GM19455 (cell line): Measurements from ENCODE around the gene MOB3B.
"Not testable (repeated sequence)": the region's sequence is repeated elsewhere in the genome, so short reads cannot be mapped to it uniquely, and the experiment has no call there.

ENCODE experiments used
- ATAC-seq: cut with Tn5 transposase; IDR thresholded peaks from one replicate; pipeline ENCODE4 v1.9.1; 2021; ENCODE audit not compliant: unreplicated experiment

Gene MOB3B

GRCh38 chr9:27482709-27483108 lies 46.9 kb downstream of the MOB3B start:
- no peak for ATAC-seq

GRCh38 chr9:27478322-27478721 lies 51.3 kb downstream of the MOB3B start:
- no peak for ATAC-seq

- no peak for ATAC-seq
Observed at GRCh38 chr9:27476870-27477515, 52.6 kb downstream of the MOB3B start.

- ATAC-seq: no peak
Observed at GRCh38 chr9:27475057-27475595, 54.5 kb downstream of the MOB3B start.

- ATAC-seq: no peak
Observed at GRCh38 chr9:27474305-27474704, 55.3 kb downstream of the MOB3B start.

GRCh38 chr9:27473111-27473529 lies 56.5 kb downstream of the MOB3B start:
- no peak for ATAC-seq

- ATAC-seq: no peak
Observed at GRCh38 chr9:27472195-27472594, 57.4 kb downstream of the MOB3B start.

- ATAC-seq: no peak
Observed at GRCh38 chr9:27471789-27472188, 57.8 kb downstream of the MOB3B start.

GRCh38 chr9:27471366-27471765 lies 58.2 kb downstream of the MOB3B start:
- ATAC-seq: no peak

GRCh38 chr9:27470291-27470856 lies 59.2 kb downstream of the MOB3B start:
- ATAC-seq: no peak

- ATAC-seq: no peak
Observed at GRCh38 chr9:27469550-27469949, 60.1 kb downstream of the MOB3B start.

GRCh38 chr9:27468462-27469110 lies 61.0 kb downstream of the MOB3B start:
- no peak for ATAC-seq

- no peak for ATAC-seq
Observed at GRCh38 chr9:27468000-27468399, 61.6 kb downstream of the MOB3B start.

GRCh38 chr9:27467486-27467885 lies 62.1 kb downstream of the MOB3B start:
- ATAC-seq: no peak

- not testable (repeated sequence) for ATAC-seq
Observed at GRCh38 chr9:27466516-27466915, 63.1 kb downstream of the MOB3B start.

- not testable (repeated sequence) for ATAC-seq
Observed at GRCh38 chr9:27464950-27465349, 64.7 kb downstream of the MOB3B start.

- no peak for ATAC-seq
Observed at GRCh38 chr9:27462846-27463245, 66.8 kb downstream of the MOB3B start.

GRCh38 chr9:27462434-27462833 lies 67.2 kb downstream of the MOB3B start:
- ATAC-seq: no peak

- ATAC-seq: peak; percentile 87
Observed at GRCh38 chr9:27460226-27461023, 69.2 kb downstream of the MOB3B start.

GRCh38 chr9:27457445-27457844 lies 72.2 kb downstream of the MOB3B start:
- no peak for ATAC-seq

GRCh38 chr9:27453860-27454553 lies 75.6 kb downstream of the MOB3B start:
- ATAC-seq: no peak
